OCI-LY1 (cell line): ENCODE results near the gene WWP2.

ENCODE experiments used
- H2AFZ ChIP-seq: fragments of 200-600 bp; sonication (generic), shearing (Covaris generic); 2 replicates; pipeline ENCODE4 v1.6.0; 2014; ENCODE audit warnings: antibody characterized with exemption, mild to moderate bottlenecking, low read length
- H3F3A ChIP-seq: fragments of 200-600 bp; sonication (generic), shearing (Covaris generic); 2 replicates; pipeline ENCODE4 v1.6.0; 2014; ENCODE audit warnings: mild to moderate bottlenecking, antibody characterized with exemption, low read length, moderate library complexity; ENCODE audit not compliant: insufficient read depth
- H3K27ac ChIP-seq: fragments of 200-600 bp; sonication (generic); 2 replicates; pipeline ENCODE4 v1.5.1; 2014; ENCODE audit warnings: low read length, mixed run types, mild to moderate bottlenecking, low read depth; ENCODE audit not compliant: poor library complexity, severe bottlenecking
- H3K27me3 ChIP-seq: fragments of 200-600 bp; sonication (generic); 2 replicates; pipeline ENCODE4 v1.6.0; 2014; ENCODE audit warnings: antibody characterized with exemption, mild to moderate bottlenecking, low read length, moderate library complexity; ENCODE audit not compliant: insufficient read depth
- H3K36me3 ChIP-seq: fragments of 200-600 bp; sonication (generic); 2 replicates; pipeline ENCODE4 v1.6.1; 2014; ENCODE audit warnings: mild to moderate bottlenecking, antibody characterized with exemption, low read length, moderate library complexity, mixed read lengths; ENCODE audit not compliant: insufficient read depth
- H3K4me1 ChIP-seq: fragments of 200-600 bp; sonication (generic); 2 replicates; pipeline ENCODE4 v1.5.1; 2014; ENCODE audit warnings: mild to moderate bottlenecking, low read length, moderate library complexity; ENCODE audit not compliant: insufficient read depth, severe bottlenecking
- H3K4me2 ChIP-seq: fragments of 200-600 bp; sonication (generic), shearing (Covaris generic); 2 replicates; pipeline ENCODE4 v1.6.1; 2014; ENCODE audit warnings: low read length
- H3K4me3 ChIP-seq: fragments of 200-600 bp; sonication (generic); 2 replicates; pipeline ENCODE4 v1.5.1; 2014; ENCODE audit warnings: low read length, low read depth, mild to moderate bottlenecking, mixed read lengths; ENCODE audit not compliant: poor library complexity, severe bottlenecking
- H3K79me2 ChIP-seq: fragments of 200-600 bp; shearing (Covaris generic); 2 replicates; pipeline ENCODE4 v1.6.1; 2016; ENCODE audit warnings: mixed run types, low read length, mixed read lengths; ENCODE audit not compliant: insufficient read depth
- H3K9ac ChIP-seq: fragments of 200-600 bp; sonication (generic), shearing (Covaris generic); 2 replicates; pipeline ENCODE4 v1.6.1; 2014; ENCODE audit warnings: mild to moderate bottlenecking, low read length, mixed read lengths
- H3K9me2 ChIP-seq: fragments of 200-600 bp; sonication (generic), shearing (Covaris generic); 2 replicates; pipeline ENCODE4 v1.6.1; 2014; ENCODE audit warnings: low read depth, mild to moderate bottlenecking, low read length, mixed read lengths
- H3K9me3 ChIP-seq: fragments of 200-600 bp; shearing (Covaris generic); 2 replicates; pipeline ENCODE4 v1.6.1; 2014; ENCODE audit warnings: low read length, mixed read lengths
- H4K20me1 ChIP-seq: fragments of 200-600 bp; sonication (generic), shearing (Covaris generic); 2 replicates; pipeline ENCODE4 v1.6.0; 2016; ENCODE audit warnings: mild to moderate bottlenecking, low read length; ENCODE audit not compliant: insufficient read depth
- CTCF ChIP-seq: fragments of 200-600 bp; sonication (generic), shearing (Covaris generic); IDR thresholded peaks from 2 replicates; pipeline ENCODE4 v1.5.1; 2017; ENCODE audit warnings: mild to moderate bottlenecking, antibody characterized with exemption, low read length, moderate library complexity, mixed read lengths
- EZH2 ChIP-seq: fragments of 200-600 bp; sonication (generic), shearing (Covaris generic); IDR thresholded peaks from 2 replicates; pipeline ENCODE4 v1.8.0; 2017; ENCODE audit warnings: borderline replicate concordance, mixed run types, mild to moderate bottlenecking, antibody characterized with exemption, low read length, moderate library complexity, mixed read lengths

The WWP2 gene

GRCh38 chr16:69926241-69926640 lies 164.1 kb downstream of the WWP2 start:
- TF ChIP-seq CTCF (no peak), EZH2 (no peak)
- no peaks in the 10 kb centered on the region for H3K4me1 ChIP-seq

GRCh38 chr16:69927056-69927757 lies 165.1 kb downstream of the WWP2 start:
- no peak overlapping the region for H2AFZ ChIP-seq
- H3K79me2 ChIP-seq, result no peaks in the 10 kb centered on the region
- no peak overlapping the region for H3K4me2 ChIP-seq
- H3K27ac ChIP-seq, result no peak overlapping the region
- TF ChIP-seq CTCF (no peak), EZH2 (no peak)
- no peak overlapping the region for H3K4me3 ChIP-seq
- no peak overlapping the region for H3K9ac ChIP-seq
- H3K27me3 ChIP-seq, result no peaks in the 10 kb centered on the region
- H3K9me3 ChIP-seq, result no peaks in the 10 kb centered on the region
- H3F3A ChIP-seq, result no peaks in the 10 kb centered on the region
- no peaks in the 10 kb centered on the region for H4K20me1 ChIP-seq
- no peaks in the 10 kb centered on the region for H3K9me2 ChIP-seq
- peaks cover 12% of the 10 kb centered on the region for H3K36me3 ChIP-seq
- no peaks in the 10 kb centered on the region for H3K4me1 ChIP-seq

More at GRCh38 chr16:69926241-69926640, 164.1 kb downstream of the WWP2 start:
- no peaks in the 10 kb centered on the region for H3K79me2 ChIP-seq
- no peaks in the 10 kb centered on the region for H3K27me3 ChIP-seq
- peaks cover 7% of the 10 kb centered on the region for H3K36me3 ChIP-seq
- no peak overlapping the region for H2AFZ ChIP-seq
- no peaks in the 10 kb centered on the region for H4K20me1 ChIP-seq
- no peaks in the 10 kb centered on the region for H3K9me3 ChIP-seq
- no peak overlapping the region for H3K4me3 ChIP-seq
- no peaks in the 10 kb centered on the region for H3K9me2 ChIP-seq
- no peaks in the 10 kb centered on the region for H3F3A ChIP-seq
- H3K4me2 ChIP-seq, result no peak overlapping the region
- no peak overlapping the region for H3K9ac ChIP-seq
- no peak overlapping the region for H3K27ac ChIP-seq

- no peak overlapping the region for H2AFZ ChIP-seq
- no peak overlapping the region for H3K9ac ChIP-seq
- no peaks in the 10 kb centered on the region for H3K79me2 ChIP-seq
- no peaks in the 10 kb centered on the region for H3K27me3 ChIP-seq
- H3K27ac ChIP-seq, result no peak overlapping the region
- H3K4me1 ChIP-seq, result no peaks in the 10 kb centered on the region
- no peak overlapping the region for H3K4me3 ChIP-seq
- no peaks in the 10 kb centered on the region for H4K20me1 ChIP-seq
- no peaks in the 10 kb centered on the region for H3F3A ChIP-seq
- H3K36me3 ChIP-seq, result peaks cover 17% of the 10 kb centered on the region
- TF ChIP-seq CTCF (no peak), EZH2 (no peak)
- H3K9me3 ChIP-seq, result no peaks in the 10 kb centered on the region
- H3K9me2 ChIP-seq, result no peaks in the 10 kb centered on the region
- H3K4me2 ChIP-seq, result no peak overlapping the region
Measured at GRCh38 chr16:69928856-69929400, 166.8 kb downstream of the WWP2 start.
